Endodermal cell (in vitro differentiated cells): ENCODE measurements around the gene PCDHA1. TPM values are rescaled to one million over a fixed set of nuclear protein-coding genes. Genes with fewer than 3 reads are reported as not detected.
A peak's percentile ranks its signal among the peaks of the same experiment; 100 is the strongest.

Source experiments
- DNase-seq: peaks from one replicate; pipeline ENCODE4 v3.0.0-alpha.2; 2017
- H3K27ac ChIP-seq: 2 replicates; pipeline ENCODE4 v1.5.1; 2013; ENCODE audit warnings: mild to moderate bottlenecking, low read depth, low read length, moderate library complexity
- H3K27me3 ChIP-seq: 2 replicates; pipeline ENCODE4 v1.6.1; 2013; ENCODE audit warnings: mild to moderate bottlenecking, low read length, moderate library complexity; ENCODE audit not compliant: insufficient read depth, control insufficient read depth, poor library complexity, severe bottlenecking
- H3K36me3 ChIP-seq: 2 replicates; pipeline ENCODE4 v1.7.0; 2013; ENCODE audit warnings: mild to moderate bottlenecking, low read length, moderate library complexity; ENCODE audit not compliant: control insufficient read depth, insufficient read depth
- H3K4me1 ChIP-seq: one replicate; pipeline ENCODE4 v1.7.0; 2013; ENCODE audit warnings: low read length; ENCODE audit not compliant: control insufficient read depth, insufficient read depth
- H3K4me3 ChIP-seq: 2 replicates; pipeline ENCODE4 v1.5.1; 2013; ENCODE audit warnings: mild to moderate bottlenecking, low read length, moderate library complexity
- H3K9ac ChIP-seq: 2 replicates; pipeline ENCODE4 v1.6.1; 2013; ENCODE audit warnings: mild to moderate bottlenecking, low read length, moderate library complexity; ENCODE audit not compliant: poor library complexity, severe bottlenecking; ENCODE audit errors: extremely low read depth
- H3K9me3 ChIP-seq: 2 replicates; pipeline ENCODE4 v1.6.1; 2013; ENCODE audit warnings: mild to moderate bottlenecking, low read length, moderate library complexity; ENCODE audit not compliant: control insufficient read depth
- H3K27ac Mint-ChIP-seq: 2 replicates; pipeline ENCODE4 v1.8.0; 2020; ENCODE audit warnings: mixed read lengths
- H3K27me3 Mint-ChIP-seq: 2 replicates; pipeline ENCODE4 v1.8.0; 2021; ENCODE audit warnings: mild to moderate bottlenecking, mixed read lengths; ENCODE audit not compliant: insufficient read depth
- H3K36me3 Mint-ChIP-seq: 2 replicates; pipeline ENCODE4 v1.8.0; 2020; ENCODE audit warnings: low read depth, mixed read lengths
- H3K4me1 Mint-ChIP-seq: 2 replicates; pipeline ENCODE4 v1.8.0; 2020; ENCODE audit warnings: mixed read lengths
- H3K4me3 Mint-ChIP-seq: 2 replicates; pipeline ENCODE4 v1.8.0; 2020; ENCODE audit warnings: mild to moderate bottlenecking, moderate library complexity, mixed read lengths
- H3K9me3 Mint-ChIP-seq: 2 replicates; pipeline ENCODE4 v1.8.0; 2020; ENCODE audit warnings: mild to moderate bottlenecking, mixed read lengths
- WGBS, 2 experiments: methylation state at CpG; one replicate each; pipeline versions ENCODE4 v1.1.5 to v1.1.7; 2013; ENCODE audit warnings: missing lambda C conversion rate in 2 of 2, mixed read lengths in 1 of 2; ENCODE audit not compliant: insufficient coverage in 1 of 2, insufficient read length in 1 of 2; 5-methylcytosine and 5-hydroxymethylcytosine counted together
- total RNA-seq, 2 donors: library from RNA; stranded (reverse); fragmentation: NEBNext Ultra II Directional in 1 of 2; extraction: Animal tissue kit (Norgen Biotek cat#: 25700) in 1 of 2; gene quantifications; 2 replicates in 1 of 2; 3 replicates in 1 of 2; pipeline ENCODE4 v1.2.1, GENCODE V29; 2021
- TF ChIP-seq, protein P1 (sequence below): fragments of 200-600 bp; sonication (generic); conservative IDR thresholded peaks from 2 replicates; pipeline ENCODE4 v1.5.0; 2021; ENCODE audit warnings: antibody characterized with exemption, mild to moderate bottlenecking

PCDHA1 gene
- total RNA-seq, 2 donors from 2014 or later: 0.18 to 2.9 TPM

GRCh38 chr5:140998921-140999410 lies 213.0 kb downstream of the PCDHA1 start:
- no peak overlapping the region for H3K9ac ChIP-seq
- H3K36me3 ChIP-seq: no peaks in the 10 kb centered on the region
- no peaks in the 10 kb centered on the region for H3K9me3 ChIP-seq
- no peak overlapping the region for H3K4me3 ChIP-seq
- Mint-ChIP-seq H3K4me1 (peaks cover 31% of the 10 kb centered on the region), H3K9me3 (no peaks in the 10 kb centered on the region), H3K36me3 (no peaks in the 10 kb centered on the region), H3K27ac (no peak overlapping the region), H3K4me3 (no peak overlapping the region), H3K27me3 (no peaks in the 10 kb centered on the region)
- H3K4me1 ChIP-seq: no peaks in the 10 kb centered on the region
- H3K27ac ChIP-seq: no peak overlapping the region
- no peaks in the 10 kb centered on the region for H3K27me3 ChIP-seq
- TF ChIP-seq, protein P1, sequence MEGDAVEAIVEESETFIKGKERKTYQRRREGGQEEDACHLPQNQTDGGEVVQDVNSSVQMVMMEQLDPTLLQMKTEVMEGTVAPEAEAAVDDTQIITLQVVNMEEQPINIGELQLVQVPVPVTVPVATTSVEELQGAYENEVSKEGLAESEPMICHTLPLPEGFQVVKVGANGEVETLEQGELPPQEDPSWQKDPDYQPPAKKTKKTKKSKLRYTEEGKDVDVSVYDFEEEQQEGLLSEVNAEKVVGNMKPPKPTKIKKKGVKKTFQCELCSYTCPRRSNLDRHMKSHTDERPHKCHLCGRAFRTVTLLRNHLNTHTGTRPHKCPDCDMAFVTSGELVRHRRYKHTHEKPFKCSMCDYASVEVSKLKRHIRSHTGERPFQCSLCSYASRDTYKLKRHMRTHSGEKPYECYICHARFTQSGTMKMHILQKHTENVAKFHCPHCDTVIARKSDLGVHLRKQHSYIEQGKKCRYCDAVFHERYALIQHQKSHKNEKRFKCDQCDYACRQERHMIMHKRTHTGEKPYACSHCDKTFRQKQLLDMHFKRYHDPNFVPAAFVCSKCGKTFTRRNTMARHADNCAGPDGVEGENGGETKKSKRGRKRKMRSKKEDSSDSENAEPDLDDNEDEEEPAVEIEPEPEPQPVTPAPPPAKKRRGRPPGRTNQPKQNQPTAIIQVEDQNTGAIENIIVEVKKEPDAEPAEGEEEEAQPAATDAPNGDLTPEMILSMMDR: no peak
- DNase-seq: no peak
- WGBS, 2 experiments: 71 to 89% methylated on average over 1 to 2 of the region's 2 CpGs

DNA sequence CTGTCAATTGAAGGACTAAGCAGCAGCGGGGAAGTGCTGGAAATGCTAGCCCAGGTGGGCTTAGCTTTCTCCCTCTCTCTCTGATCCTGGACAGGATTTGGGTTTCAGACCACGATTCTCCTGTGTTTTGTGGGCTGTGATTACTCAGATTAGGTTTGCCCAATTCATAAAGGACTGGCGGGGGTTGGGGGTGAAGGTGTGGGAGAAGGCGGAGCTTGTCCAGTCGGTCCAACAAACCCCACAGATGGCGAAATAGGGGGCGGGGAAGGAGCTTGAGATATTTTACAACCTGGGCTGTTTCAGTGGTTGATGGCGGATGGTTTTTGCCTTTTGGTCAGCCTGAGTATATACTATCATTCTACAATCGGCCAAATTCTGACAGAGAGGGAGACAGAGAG lies 215.5 kb downstream of the PCDHA1 start:
- H3K4me3 ChIP-seq: peak overlapping the region; percentile 74
- no peaks in the 10 kb centered on the region for H3K27me3 Mint-ChIP-seq
- H3K9ac ChIP-seq: no peak overlapping the region
- peak; percentile 79 for DNase-seq
- H3K9me3 ChIP-seq: no peaks in the 10 kb centered on the region
- H3K4me3 Mint-ChIP-seq: peak overlapping the region; percentile 63
- TF ChIP-seq, protein P1: no peak
- no peaks in the 10 kb centered on the region for H3K27me3 ChIP-seq
- WGBS, 2 experiments: 11 to 20% methylated on average over 1 to 8 of the region's 9 CpGs
- peaks cover 3% of the 10 kb centered on the region for H3K36me3 Mint-ChIP-seq
- peaks cover 42% of the 10 kb centered on the region for H3K4me1 Mint-ChIP-seq
- H3K4me1 ChIP-seq: peaks cover 7% of the 10 kb centered on the region
- H3K27ac ChIP-seq: peak overlapping the region; percentile 91
- no peaks in the 10 kb centered on the region for H3K9me3 Mint-ChIP-seq
- H3K27ac Mint-ChIP-seq: peak overlapping the region; percentile 88
- H3K36me3 ChIP-seq: no peaks in the 10 kb centered on the region

GRCh38 chr5:141001844-141002604 lies 216.1 kb downstream of the PCDHA1 start:
- peak overlapping the region; percentile 91 for H3K27ac ChIP-seq
- Mint-ChIP-seq H3K4me1 (peaks cover 42% of the 10 kb centered on the region), H3K27me3 (no peaks in the 10 kb centered on the region), H3K36me3 (peaks cover 3% of the 10 kb centered on the region), H3K27ac (peak overlapping the region; percentile 88), H3K9me3 (no peaks in the 10 kb centered on the region), H3K4me3 (peak overlapping the region; percentile 63)
- TF ChIP-seq, protein P1: no peak
- no peaks in the 10 kb centered on the region for H3K9me3 ChIP-seq
- H3K9ac ChIP-seq: no peak overlapping the region
- H3K27me3 ChIP-seq: no peaks in the 10 kb centered on the region
- DNase-seq: peak; percentile 89
- no peaks in the 10 kb centered on the region for H3K36me3 ChIP-seq
- peaks cover 7% of the 10 kb centered on the region for H3K4me1 ChIP-seq
- WGBS, 2 experiments: 5 to 10% methylated on average over 8 to 19 of the region's 19 CpGs
- peak overlapping the region; percentile 74 for H3K4me3 ChIP-seq
